Measurements from ENCODE around the gene SLC25A11.

The SLC25A11 gene

GRCh38 chr17:4944554-4945175, 4.8 kb upstream of the SLC25A11 start:
- H3K4me1 ChIP-seq (ENCODE audit: insufficient read depth, low read length): peaks cover 20% of the 10 kb centered on the region
- no peak overlapping the region; the same call in 1 of the 2 replicates for H3K9ac ChIP-seq (ENCODE audit: low read depth, low read length)
- no peaks in the 10 kb centered on the region for H3K9me3 ChIP-seq (ENCODE audit: control insufficient read depth, insufficient read depth, low read length)
- H3K36me3 ChIP-seq (ENCODE audit: insufficient read depth, low read length): peaks cover 9% of the 10 kb centered on the region

- Histone ChIP-seq H3K36me3 (ENCODE audit: insufficient read depth, low read length) (peaks cover 9% of the 10 kb centered on the region), H3K4me1 (ENCODE audit: insufficient read depth, low read length) (peaks cover 20% of the 10 kb centered on the region), H3K9me3 (ENCODE audit: control insufficient read depth, insufficient read depth, low read length) (no peaks in the 10 kb centered on the region), H3K9ac (ENCODE audit: low read depth, low read length) (no peak overlapping the region; the same call in 1 of the 2 replicates)
Measured at GRCh38 chr17:4944163-4944553, 4.3 kb upstream of the SLC25A11 start.

GRCh38 chr17:4942760-4943508, 3.1 kb upstream of the SLC25A11 start:
- Histone ChIP-seq H3K4me1 (ENCODE audit: insufficient read depth, low read length) (peaks cover 23% of the 10 kb centered on the region), H3K9ac (ENCODE audit: low read depth, low read length) (no peak overlapping the region), H3K9me3 (ENCODE audit: control insufficient read depth, insufficient read depth, low read length) (no peaks in the 10 kb centered on the region), H3K36me3 (ENCODE audit: insufficient read depth, low read length) (peaks cover 13% of the 10 kb centered on the region)

DNA sequence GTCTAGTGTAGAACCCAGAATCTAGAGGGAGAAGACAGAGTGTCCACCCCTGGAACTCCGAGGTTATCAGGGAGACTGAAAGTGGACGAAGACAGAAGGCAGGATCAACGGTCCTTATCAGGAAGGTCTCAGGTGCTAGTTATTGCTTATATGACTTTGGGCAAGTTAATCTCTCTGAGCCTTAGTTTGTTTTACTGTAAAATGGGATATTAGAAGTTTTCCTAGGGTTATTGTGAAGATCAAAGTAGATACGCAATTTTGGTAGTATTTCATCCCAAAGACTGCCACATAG, 1.4 kb upstream of the SLC25A11 start:
- Histone ChIP-seq H3K9me3 (ENCODE audit: control insufficient read depth, insufficient read depth, low read length) (no peaks in the 10 kb centered on the region), H3K4me1 (ENCODE audit: insufficient read depth, low read length) (peaks cover 22% of the 10 kb centered on the region), H3K36me3 (ENCODE audit: insufficient read depth, low read length) (peaks cover 8% of the 10 kb centered on the region), H3K9ac (ENCODE audit: low read depth, low read length) (peak overlapping the region; percentile 98)

DNA sequence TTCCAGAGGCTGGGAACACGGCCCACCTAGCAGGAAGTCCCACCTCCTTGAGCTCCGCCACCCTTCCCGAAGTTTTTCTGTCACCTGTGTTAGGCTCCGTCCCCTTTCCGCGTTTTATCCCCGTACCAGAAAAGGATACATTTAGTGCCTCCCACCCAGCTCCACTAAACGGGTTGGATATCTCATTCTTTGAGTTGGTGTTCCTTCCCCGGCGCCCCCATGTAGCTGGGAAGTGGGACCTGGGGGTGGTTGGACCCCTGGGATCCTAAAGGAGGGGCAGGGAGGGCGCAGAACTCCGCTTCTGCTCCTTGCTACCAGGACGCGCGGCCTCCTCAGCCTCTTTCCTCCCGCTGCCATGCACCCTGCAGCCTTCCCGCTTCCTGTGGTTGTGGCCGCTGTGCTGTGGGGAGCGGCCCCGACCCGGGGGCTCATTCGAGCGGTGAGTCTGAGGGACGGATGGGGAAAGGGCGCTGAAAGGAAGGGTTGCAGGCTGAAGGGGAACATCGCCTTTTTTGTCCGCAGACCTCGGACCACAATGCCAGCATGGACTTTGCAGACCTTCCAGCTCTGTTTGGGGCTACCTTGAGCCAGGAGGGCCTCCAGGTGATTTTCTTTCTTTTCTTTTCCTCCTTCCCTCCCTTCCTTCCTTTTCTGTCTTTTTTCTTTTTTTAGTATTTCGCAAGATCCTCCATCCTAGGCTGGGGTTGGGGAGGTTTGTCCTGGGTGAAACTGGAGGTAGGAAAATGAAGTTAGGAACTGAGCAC, 891 bp upstream of the SLC25A11 start:
- H3K4me1 ChIP-seq (ENCODE audit: insufficient read depth, low read length): peaks cover 17% of the 10 kb centered on the region
- peaks cover 4% of the 10 kb centered on the region for H3K36me3 ChIP-seq (ENCODE audit: insufficient read depth, low read length)
- H3K9me3 ChIP-seq (ENCODE audit: control insufficient read depth, insufficient read depth, low read length): no peaks in the 10 kb centered on the region
- H3K9ac ChIP-seq (ENCODE audit: low read depth, low read length): peak overlapping the region; percentile 98

GRCh38 chr17:4939546-4939795, 375 bp downstream of the SLC25A11 start:
- peaks cover 9% of the 10 kb centered on the region; the same call in 1 of the 2 replicates for H3K4me1 ChIP-seq (ENCODE audit: insufficient read depth, low read length)
- H3K36me3 ChIP-seq (ENCODE audit: insufficient read depth, low read length): peaks cover 4% of the 10 kb centered on the region; the same call in 1 of the 2 replicates
- H3K9ac ChIP-seq (ENCODE audit: low read depth, low read length): peak overlapping the region; percentile 98
- no peaks in the 10 kb centered on the region for H3K9me3 ChIP-seq (ENCODE audit: control insufficient read depth, insufficient read depth, low read length)

DNA sequence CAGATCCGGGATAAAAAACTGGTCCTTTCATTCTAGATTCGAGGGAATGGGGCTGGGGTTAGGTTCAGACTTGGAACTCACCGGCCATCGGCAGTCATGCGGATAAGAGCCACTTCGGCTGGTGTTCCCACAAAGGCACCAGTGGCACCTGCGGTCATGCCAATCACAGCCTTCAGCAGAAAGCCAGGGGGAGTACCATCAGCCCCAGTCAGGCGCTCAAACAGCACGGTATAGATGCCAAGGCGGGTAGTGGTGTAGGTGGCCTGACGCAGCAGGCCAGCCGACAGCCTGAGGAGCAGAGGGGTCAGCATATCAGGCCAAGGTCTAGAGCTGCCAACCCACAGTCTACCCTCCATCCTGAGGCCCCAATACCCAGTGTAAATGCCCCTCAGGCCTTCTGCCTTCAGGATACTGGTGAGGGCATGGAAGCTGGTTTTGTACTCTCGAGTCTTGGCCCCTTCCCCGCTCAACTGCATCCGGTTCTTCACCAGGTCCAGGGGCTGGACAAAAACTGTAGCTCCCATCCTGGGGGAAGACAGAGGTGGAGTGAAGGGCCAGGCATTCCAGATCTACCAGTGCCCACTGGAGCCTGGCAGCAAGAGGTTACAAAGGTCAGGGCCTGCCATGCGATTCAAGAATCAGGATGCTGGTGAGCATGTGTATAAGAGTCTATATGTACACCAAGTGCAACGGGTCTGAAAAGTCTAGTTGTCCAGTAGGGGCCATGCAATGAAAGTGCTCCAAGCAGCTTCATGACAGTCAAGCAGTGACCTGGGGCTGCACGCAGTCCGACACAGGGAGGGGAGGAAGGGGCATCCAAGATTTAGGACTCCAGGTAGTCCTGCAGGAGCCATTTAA, 929 bp downstream of the SLC25A11 start:
- H3K9ac ChIP-seq (ENCODE audit: low read depth, low read length): peak overlapping the region; percentile 98
- H3K4me1 ChIP-seq (ENCODE audit: insufficient read depth, low read length): peaks cover 7% of the 10 kb centered on the region; the same call in 1 of the 2 replicates
- H3K9me3 ChIP-seq (ENCODE audit: control insufficient read depth, insufficient read depth, low read length): no peaks in the 10 kb centered on the region
- peaks cover 4% of the 10 kb centered on the region; the same call in 1 of the 2 replicates for H3K36me3 ChIP-seq (ENCODE audit: insufficient read depth, low read length)

DNA sequence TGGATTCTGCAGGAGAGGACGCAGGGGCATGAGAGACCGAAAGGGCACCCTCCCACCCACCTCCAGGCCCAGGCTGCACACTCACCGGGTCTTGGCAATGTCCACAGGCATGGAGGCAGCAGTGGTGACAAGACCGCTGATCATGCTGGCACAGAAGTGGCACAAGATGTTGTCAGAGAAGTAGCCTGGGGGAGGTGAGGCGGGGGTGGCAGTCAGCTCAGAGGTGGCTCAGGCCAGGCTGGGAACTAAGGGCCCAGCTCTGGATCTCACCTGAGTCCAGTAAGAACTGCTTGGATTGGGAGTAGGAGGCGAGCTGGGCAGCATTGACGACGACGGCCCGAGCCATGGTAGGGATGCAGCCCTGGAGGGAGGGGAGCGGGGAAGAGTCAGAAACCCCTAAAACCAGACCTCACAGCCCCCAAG, 1.8 kb downstream of the SLC25A11 start:
- Histone ChIP-seq H3K36me3 (ENCODE audit: insufficient read depth, low read length) (peaks cover 4% of the 10 kb centered on the region; the same call in 1 of the 2 replicates), H3K4me1 (ENCODE audit: insufficient read depth, low read length) (peaks cover 7% of the 10 kb centered on the region; the same call in 1 of the 2 replicates), H3K9me3 (ENCODE audit: control insufficient read depth, insufficient read depth, low read length) (no peaks in the 10 kb centered on the region), H3K9ac (ENCODE audit: low read depth, low read length) (0 out of 2 replicates have a peak overlapping the region, but pooled peaks have one; percentile 98)

- Histone ChIP-seq H3K9me3 (ENCODE audit: control insufficient read depth, insufficient read depth, low read length) (no peaks in the 10 kb centered on the region), H3K9ac (ENCODE audit: low read depth, low read length) (no peak overlapping the region), H3K36me3 (ENCODE audit: insufficient read depth, low read length) (peaks cover 4% of the 10 kb centered on the region; the same call in 1 of the 2 replicates), H3K4me1 (ENCODE audit: insufficient read depth, low read length) (peaks cover 7% of the 10 kb centered on the region; the same call in 1 of the 2 replicates)
Measured at GRCh38 chr17:4937553-4937952, 2.3 kb downstream of the SLC25A11 start.

DNA sequence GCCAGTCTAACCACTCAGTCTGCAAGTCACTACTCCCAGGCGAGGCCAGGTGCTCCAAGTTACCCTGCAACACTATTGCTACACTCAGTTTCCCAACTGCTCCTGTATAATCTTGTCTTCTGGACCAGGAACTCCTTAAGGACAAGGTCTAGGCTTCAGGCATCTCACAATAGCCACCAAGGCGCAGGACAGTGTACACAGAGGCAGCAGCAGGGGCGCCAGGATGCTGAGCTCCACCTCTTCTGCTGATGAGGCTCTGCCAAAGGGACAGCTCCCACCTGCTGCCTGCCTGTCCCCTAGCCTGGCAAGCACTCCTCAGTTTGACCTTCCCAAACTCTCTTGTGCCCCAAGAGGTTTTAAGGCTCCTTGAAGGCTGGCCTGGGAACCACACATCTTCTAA, 3.4 kb downstream of the SLC25A11 start:
- no peak overlapping the region for H3K9ac ChIP-seq (ENCODE audit: low read depth, low read length)
- peaks cover 7% of the 10 kb centered on the region; the same call in 1 of the 2 replicates for H3K4me1 ChIP-seq (ENCODE audit: insufficient read depth, low read length)

DNA sequence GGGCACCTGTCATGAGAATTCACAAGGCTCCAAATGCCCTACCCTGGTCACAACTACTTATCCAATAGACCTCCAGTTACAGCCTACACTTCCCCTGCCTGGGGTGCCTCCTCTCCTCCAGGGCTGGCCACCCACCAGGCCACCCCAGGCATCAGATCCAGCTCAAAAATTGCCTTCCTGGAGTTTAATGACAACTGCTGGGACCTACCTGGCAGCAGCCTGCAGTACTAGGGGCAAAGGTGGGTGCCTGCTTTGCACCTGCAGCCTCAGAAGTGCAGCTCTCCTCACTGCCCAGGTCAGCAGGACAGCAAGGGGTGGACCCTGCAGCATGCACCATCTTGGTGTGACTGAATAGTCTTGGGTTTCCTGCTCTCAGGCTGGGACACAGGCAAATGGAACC, 4.2 kb downstream of the SLC25A11 start:
- H3K9ac ChIP-seq (ENCODE audit: low read depth, low read length): no peak overlapping the region
- peaks cover 7% of the 10 kb centered on the region; the same call in 1 of the 2 replicates for H3K4me1 ChIP-seq (ENCODE audit: insufficient read depth, low read length)
- H3K36me3 ChIP-seq (ENCODE audit: insufficient read depth, low read length): peaks cover 4% of the 10 kb centered on the region; the same call in 1 of the 2 replicates
- no peaks in the 10 kb centered on the region for H3K9me3 ChIP-seq (ENCODE audit: control insufficient read depth, insufficient read depth, low read length)

More for the DNA sequence above, 3.4 kb downstream of the SLC25A11 start:
- no peaks in the 10 kb centered on the region for H3K9me3 ChIP-seq (ENCODE audit: control insufficient read depth, insufficient read depth, low read length)
- peaks cover 4% of the 10 kb centered on the region; the same call in 1 of the 2 replicates for H3K36me3 ChIP-seq (ENCODE audit: insufficient read depth, low read length)

GRCh38 chr17:4934173-4934979, 5.5 kb downstream of the SLC25A11 start:
- Histone ChIP-seq H3K9me3 (ENCODE audit: control insufficient read depth, insufficient read depth, low read length) (no peaks in the 10 kb centered on the region), H3K9ac (ENCODE audit: low read depth, low read length) (no peak overlapping the region), H3K36me3 (ENCODE audit: insufficient read depth, low read length) (peaks cover 4% of the 10 kb centered on the region; the same call in 1 of the 2 replicates), H3K4me1 (ENCODE audit: insufficient read depth, low read length) (peaks cover 7% of the 10 kb centered on the region; the same call in 1 of the 2 replicates)

DNA sequence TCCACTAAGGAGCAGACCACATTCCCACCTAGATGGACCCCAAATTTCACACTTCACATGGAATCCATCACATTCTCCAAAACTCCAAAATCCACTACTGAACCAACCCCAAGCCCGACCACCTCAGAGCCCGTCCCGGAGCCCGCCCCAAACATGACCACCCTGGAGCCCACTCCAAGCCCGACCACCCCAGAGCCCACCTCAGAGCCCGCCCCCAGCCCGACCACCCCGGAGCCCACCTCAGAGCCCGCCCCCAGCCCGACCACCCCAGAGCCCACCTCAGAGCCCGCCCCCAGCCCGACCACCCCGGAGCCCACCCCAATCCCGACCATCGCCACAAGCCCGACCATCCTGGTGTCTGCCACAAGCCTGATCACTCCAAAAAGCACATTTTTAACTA, 6.2 kb downstream of the SLC25A11 start:
- peaks cover 4% of the 10 kb centered on the region; the same call in 1 of the 2 replicates for H3K36me3 ChIP-seq (ENCODE audit: insufficient read depth, low read length)
- H3K9ac ChIP-seq (ENCODE audit: low read depth, low read length): no peak overlapping the region
- H3K4me1 ChIP-seq (ENCODE audit: insufficient read depth, low read length): peaks cover 3% of the 10 kb centered on the region; the same call in 1 of the 2 replicates
- no peaks in the 10 kb centered on the region for H3K9me3 ChIP-seq (ENCODE audit: control insufficient read depth, insufficient read depth, low read length)

Measured in ES-I3 (cell line).